GM20431 (cell line): Measurements from ENCODE around the gene EHMT1.
"Not testable (repeated sequence)": the region's sequence is repeated elsewhere in the genome, so short reads cannot be mapped to it uniquely, and the experiment has no call there.

Experiments used
- in situ Hi-C: fragments of 300-500 bp; cut with MseI, MboI; formaldehyde crosslinking; loops from one replicate; pipeline ENCODE4 v1.15.0; 2020; ENCODE audit warnings: low sequenced_read_pairs; ENCODE audit not compliant: unreplicated experiment

EHMT1 gene

GRCh38 chr9:137727716-137728115 is 108.9 kb downstream of the EHMT1 start:
- in situ Hi-C loops = no loop called here

GRCh38 chr9:137728444-137729311 is 109.9 kb downstream of the EHMT1 start:
- in situ Hi-C loops = no loop called here

GRCh38 chr9:137731216-137731946 is 112.6 kb downstream of the EHMT1 start:
- in situ Hi-C loops = no loop called here

- in situ Hi-C loops = no loop called here
Measured at GRCh38 chr9:137731947-137732813, 113.4 kb downstream of the EHMT1 start.

- in situ Hi-C loops = no loop called here
Measured at GRCh38 chr9:137733429-137733828, 114.6 kb downstream of the EHMT1 start.

GRCh38 chr9:137734181-137734580 is 115.4 kb downstream of the EHMT1 start:
- in situ Hi-C loops = no loop called here

GRCh38 chr9:137738182-137738696 is 119.4 kb downstream of the EHMT1 start:
- in situ Hi-C loops = not testable (repeated sequence)

- in situ Hi-C loops = no loop called here
Measured at GRCh38 chr9:137738703-137739102, 119.9 kb downstream of the EHMT1 start.

GRCh38 chr9:137739371-137740309 is 120.8 kb downstream of the EHMT1 start:
- in situ Hi-C loops = no loop called here

GRCh38 chr9:137740312-137740711 is 121.5 kb downstream of the EHMT1 start:
- in situ Hi-C loops = no loop called here

- in situ Hi-C loops = no loop called here
Measured at GRCh38 chr9:137741330-137741729, 122.5 kb downstream of the EHMT1 start.

- in situ Hi-C loops = no loop called here
Measured at GRCh38 chr9:137742698-137743097, 123.9 kb downstream of the EHMT1 start.

- in situ Hi-C loops = no loop called here
Measured at GRCh38 chr9:137743695-137744094, 124.9 kb downstream of the EHMT1 start.

- in situ Hi-C loops = no loop called here
Measured at GRCh38 chr9:137744632-137745183, 125.9 kb downstream of the EHMT1 start.

GRCh38 chr9:137745541-137745991 is 126.8 kb downstream of the EHMT1 start:
- in situ Hi-C loops = no loop called here

GRCh38 chr9:137748311-137748710 is 129.5 kb downstream of the EHMT1 start:
- in situ Hi-C loops = no loop called here

GRCh38 chr9:137748741-137749140 is 129.9 kb downstream of the EHMT1 start:
- in situ Hi-C loops = no loop called here

- in situ Hi-C loops = no loop called here
Measured at GRCh38 chr9:137749511-137749910, 130.7 kb downstream of the EHMT1 start.

GRCh38 chr9:137750007-137750406 is 131.2 kb downstream of the EHMT1 start:
- in situ Hi-C loops = no loop called here
